Measurements from ENCODE around the gene TCP1.
"Not testable (repeated sequence)": the region's sequence is repeated elsewhere in the genome, so short reads cannot be mapped to it uniquely, and the experiment has no call there.

- TF ChIP-seq CTCF (IDR thresholded peaks at IDR 0.05; ENCODE audit: poor library complexity); EZH2phosphoT487 (IDR thresholded peaks at IDR 0.05; ENCODE audit: low read depth, severe bottlenecking, unreplicated experiment): not testable (repeated sequence)
These were observed 27.4 kb upstream of the TCP1 start for GRCh38 chr6:159816775-159817174.

All from hepatocyte (in vitro differentiated cells).